Fibroblast of skin of left biceps (primary cell): Measurements from ENCODE around the gene EEF1A1.
"Not testable (repeated sequence)": the region's sequence is repeated elsewhere in the genome, so short reads cannot be mapped to it uniquely, and the experiment has no call there.

Source experiments
- DNase-seq, 2 experiments: peaks; one replicate each; pipeline ENCODE4 v3.0.0-alpha.2; 2013; ENCODE audit warnings: low read depth in 2 of 2

EEF1A1 gene

GRCh38 chr6:73520688-73521350, at the start of gene EEF1A1:
TSS of gene EEF1A1 (minus strand) at chr6:73521032. CDS start at chr6:73520026, 1,006 bp downstream.
- peak; percentile 100 for DNase-seq

- DNase-seq = no peak
Observed at GRCh38 chr6:73569121-73569520, 48.3 kb upstream of the EEF1A1 start.

- no peak for DNase-seq
Observed at GRCh38 chr6:73566954-73567591, 46.2 kb upstream of the EEF1A1 start.

- DNase-seq = not testable (repeated sequence)
Observed at GRCh38 chr6:73566486-73566871, 45.6 kb upstream of the EEF1A1 start.

GRCh38 chr6:73565767-73566485, 45.1 kb upstream of the EEF1A1 start:
- DNase-seq = peak in 1 of 2 experiments; percentile 21

- no peak for DNase-seq
Observed at GRCh38 chr6:73564578-73565345, 43.9 kb upstream of the EEF1A1 start.

GRCh38 chr6:73562558-73562957, 41.7 kb upstream of the EEF1A1 start:
- no peak for DNase-seq

- no peak for DNase-seq
Observed at GRCh38 chr6:73560853-73561407, 40.1 kb upstream of the EEF1A1 start.

- DNase-seq = no peak
Observed at GRCh38 chr6:73560182-73560732, 39.4 kb upstream of the EEF1A1 start.

- DNase-seq = not testable (repeated sequence)
Observed at GRCh38 chr6:73559399-73559794, 38.6 kb upstream of the EEF1A1 start.

- DNase-seq = no peak
Observed at GRCh38 chr6:73558624-73559398, 38.0 kb upstream of the EEF1A1 start.

GRCh38 chr6:73556836-73557235, 36.0 kb upstream of the EEF1A1 start:
- no peak for DNase-seq

GRCh38 chr6:73555380-73555949, 34.6 kb upstream of the EEF1A1 start:
- not testable (repeated sequence) for DNase-seq

GRCh38 chr6:73551115-73551514, 30.3 kb upstream of the EEF1A1 start:
- DNase-seq = not testable (repeated sequence)

GRCh38 chr6:73548458-73549446, 27.9 kb upstream of the EEF1A1 start:
- DNase-seq = no peak

- no peak for DNase-seq
Observed at GRCh38 chr6:73547036-73547435, 26.2 kb upstream of the EEF1A1 start.

GRCh38 chr6:73542891-73543290, 22.1 kb upstream of the EEF1A1 start:
- DNase-seq = no peak

- DNase-seq = not testable (repeated sequence)
Observed at GRCh38 chr6:73542481-73542880, 21.6 kb upstream of the EEF1A1 start.
